ENCODE data around the gene EFNA4.

DNA sequence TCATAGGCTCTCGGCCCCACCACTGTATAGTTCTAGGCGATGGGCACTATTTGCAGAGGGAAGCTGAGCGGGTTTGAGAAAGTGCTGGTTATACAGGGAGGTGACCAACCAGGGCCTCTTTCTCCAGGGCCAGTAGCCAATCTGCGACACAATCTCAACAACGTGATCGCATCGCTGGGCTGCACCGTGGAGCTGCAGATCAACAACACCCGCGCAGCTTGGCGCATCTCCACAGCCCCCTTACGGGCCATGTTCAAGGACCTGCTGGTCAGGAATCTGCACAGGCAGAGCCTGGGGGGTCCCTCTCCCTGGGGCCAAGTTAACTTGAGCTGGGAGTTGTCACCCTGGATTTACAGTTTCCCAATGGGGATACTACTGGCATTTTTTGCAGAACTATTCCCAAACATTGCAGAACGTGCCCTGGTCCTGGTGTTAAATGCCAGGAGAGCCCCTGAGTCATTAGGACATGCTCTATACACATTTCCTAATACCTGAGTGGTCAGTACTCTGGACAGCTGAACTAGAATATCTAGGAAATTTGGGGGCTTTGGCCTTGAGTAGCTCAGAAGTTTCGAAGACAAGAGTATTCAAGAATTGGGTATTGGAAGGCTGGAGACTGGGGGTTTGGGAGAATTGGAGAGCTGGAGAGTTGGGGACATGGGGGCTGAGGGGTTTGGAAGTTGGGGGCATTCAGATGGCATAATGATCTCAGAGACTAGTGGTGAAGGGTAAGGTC, 23.0 kb upstream of the EFNA4 start:
- no peak for TF ChIP-seq CTCF (IDR thresholded peaks at IDR 0.05; ENCODE audit: insufficient read depth, low read depth, low read length)
- TF ChIP-seq EZH2 (IDR thresholded peaks at IDR 0.05; ENCODE audit: insufficient read depth, low read length), result no peak
